Measurements from ENCODE around the gene CDRT15L2.
"Not testable (repeated sequence)": the region's sequence is repeated elsewhere in the genome, so short reads cannot be mapped to it uniquely, and the experiment has no call there.

CDRT15L2 gene

DNA sequence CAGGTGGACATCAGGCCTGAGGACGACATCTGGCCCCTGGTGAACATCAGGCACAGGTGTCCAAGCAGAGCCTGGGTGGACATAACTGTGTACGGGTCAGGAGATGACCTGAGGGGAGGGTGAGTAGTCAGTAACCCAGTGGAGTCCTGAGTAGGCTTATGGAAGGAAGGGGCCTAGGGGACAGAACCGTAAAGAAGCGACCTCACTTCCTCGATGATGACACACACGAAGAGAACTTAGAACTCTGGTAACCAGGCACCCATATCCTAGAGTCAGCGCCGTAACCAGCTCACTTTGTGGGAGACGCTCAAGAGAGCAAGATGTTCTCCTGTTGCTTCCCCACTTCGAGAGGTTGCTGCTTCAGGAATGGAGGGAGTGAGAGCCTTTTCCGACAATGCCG lies at the start of gene CDRT15L2:
Gene CDRT15L2 (plus strand): TSS at position 301 of the 400 bp plus-strand sequence. CDS start 20 bp downstream, at position 321.
- DNase-seq (ENCODE audit: low read depth) = not testable (repeated sequence)

DNA sequence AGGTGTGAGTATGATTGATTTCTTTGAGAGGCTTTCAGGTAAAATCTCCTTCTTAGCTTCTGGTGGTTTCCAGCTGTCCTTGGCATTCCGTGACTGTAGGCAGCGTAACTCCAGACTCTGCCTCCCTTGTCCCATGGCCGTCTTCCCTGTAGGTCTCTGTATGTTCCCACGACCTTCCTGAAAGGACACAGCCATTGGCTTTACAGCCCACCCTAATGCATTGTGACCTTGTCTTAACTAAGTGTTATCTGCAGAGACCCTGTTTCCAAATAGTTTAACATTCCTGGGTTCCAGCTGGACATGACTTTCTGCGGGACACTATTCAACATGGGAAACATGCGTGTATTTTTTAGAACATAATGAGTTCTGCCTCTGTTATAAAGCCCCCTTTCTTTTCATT lies 49.4 kb upstream of the CDRT15L2 start:
- not testable (repeated sequence) for DNase-seq (ENCODE audit: low read depth)

DNA sequence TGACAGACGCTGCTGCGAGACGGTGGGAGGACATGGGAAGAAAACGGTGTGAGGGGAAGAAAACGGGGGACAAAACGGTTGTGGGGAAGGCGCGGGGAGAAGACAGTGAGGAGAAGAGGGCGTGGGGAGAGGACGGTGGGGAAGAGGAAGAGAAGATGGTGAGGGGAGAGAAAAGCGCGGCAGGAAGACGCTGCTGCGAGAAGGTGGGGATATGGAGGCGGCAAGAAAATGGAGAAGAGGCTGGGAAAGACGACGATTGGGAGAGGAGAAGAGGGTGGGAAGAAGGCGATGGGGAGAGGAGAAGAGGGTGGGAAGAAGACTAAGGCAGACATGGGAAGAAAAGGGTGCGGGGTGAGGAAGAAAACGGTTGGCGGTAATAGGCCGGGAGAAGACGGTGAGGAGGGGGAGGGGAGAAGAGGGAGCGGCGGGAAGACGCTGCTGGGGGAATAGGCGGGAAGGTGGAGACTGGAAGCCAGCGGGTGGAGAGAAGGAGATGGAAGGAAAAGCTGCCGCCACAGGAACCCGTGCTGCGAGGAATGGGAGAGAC lies 46.9 kb upstream of the CDRT15L2 start:
- DNase-seq (ENCODE audit: low read depth) = not testable (repeated sequence)

DNA sequence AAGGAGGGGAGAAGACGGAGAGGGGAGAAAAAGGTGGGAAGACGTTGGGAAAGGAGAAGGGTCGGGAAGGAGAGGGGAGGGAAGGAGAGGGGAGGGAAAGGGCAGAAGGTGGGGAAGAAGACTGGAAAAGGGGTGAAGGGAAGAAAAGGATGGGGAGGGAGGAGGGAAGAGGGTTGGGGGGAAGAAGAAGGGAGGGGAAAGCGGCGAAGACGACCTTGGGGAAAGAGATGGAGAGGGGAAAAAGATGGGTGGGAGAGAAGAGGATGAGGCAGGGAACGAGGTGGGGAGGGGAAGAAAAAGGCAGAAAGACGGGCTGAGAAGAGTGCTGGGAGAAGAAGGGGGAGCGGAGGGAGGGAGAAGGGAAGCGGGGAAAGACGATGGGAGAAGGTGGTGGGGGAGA lies 46.3 kb upstream of the CDRT15L2 start:
- DNase-seq (ENCODE audit: low read depth) = not testable (repeated sequence)

DNA sequence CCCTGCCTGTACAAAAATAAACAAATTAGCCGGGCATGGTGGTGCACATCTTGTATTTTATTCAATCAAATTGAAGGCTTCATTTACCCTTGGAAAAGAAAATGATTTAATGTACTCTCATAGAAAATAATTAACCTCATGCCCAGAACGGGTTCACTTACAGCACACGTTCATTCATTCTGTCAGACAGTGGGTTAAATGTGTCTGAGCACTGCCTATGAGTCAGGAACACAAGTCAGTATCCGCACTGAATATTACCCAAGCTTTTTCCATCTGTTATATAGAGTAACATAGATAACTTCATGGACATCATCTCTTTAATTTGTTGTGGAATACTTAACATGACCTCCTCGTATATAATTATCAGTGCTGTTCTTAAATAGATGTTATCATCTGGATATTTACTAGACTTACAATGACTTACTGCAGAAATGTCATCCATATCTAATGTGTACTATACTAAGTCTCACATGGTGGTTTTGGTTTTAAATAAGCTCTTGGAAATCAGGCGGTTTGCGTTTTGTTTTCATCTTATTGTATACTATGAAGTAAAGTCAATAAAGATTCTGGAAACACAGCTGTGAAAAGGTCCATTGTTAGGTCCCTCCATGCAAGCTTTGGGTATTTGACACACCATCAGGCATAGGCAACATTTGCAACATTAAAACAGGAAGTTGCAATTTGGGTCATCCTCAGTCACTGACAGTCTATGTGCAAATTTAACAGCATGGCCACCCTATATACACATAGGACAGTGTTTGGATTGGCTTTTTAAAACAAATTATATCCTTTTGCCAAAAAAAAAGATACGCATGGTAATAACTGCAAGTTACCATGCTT lies 44.6 kb upstream of the CDRT15L2 start:
- DNase-seq (ENCODE audit: low read depth) = not testable (repeated sequence)

DNA sequence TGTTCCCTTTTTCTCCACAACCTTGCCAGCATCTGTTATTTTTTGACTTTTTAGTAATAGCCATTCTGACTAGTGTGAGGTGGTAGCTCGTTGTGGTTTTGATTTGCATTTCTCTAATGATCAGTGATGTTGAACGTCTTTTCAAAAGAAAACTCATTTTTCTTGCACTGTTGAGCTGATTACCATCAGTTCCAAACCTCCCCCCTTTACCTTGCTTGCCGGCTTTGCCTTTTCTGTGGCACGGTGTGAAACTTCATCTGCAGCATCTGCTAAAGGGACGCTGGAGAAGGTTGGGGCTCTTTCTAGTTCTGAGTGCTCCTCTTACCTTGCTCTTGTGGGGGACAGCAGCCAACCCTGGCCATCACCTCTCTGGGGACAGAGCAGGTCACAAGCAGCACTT lies 39.1 kb upstream of the CDRT15L2 start:
- not testable (repeated sequence) for DNase-seq (ENCODE audit: low read depth)

DNA sequence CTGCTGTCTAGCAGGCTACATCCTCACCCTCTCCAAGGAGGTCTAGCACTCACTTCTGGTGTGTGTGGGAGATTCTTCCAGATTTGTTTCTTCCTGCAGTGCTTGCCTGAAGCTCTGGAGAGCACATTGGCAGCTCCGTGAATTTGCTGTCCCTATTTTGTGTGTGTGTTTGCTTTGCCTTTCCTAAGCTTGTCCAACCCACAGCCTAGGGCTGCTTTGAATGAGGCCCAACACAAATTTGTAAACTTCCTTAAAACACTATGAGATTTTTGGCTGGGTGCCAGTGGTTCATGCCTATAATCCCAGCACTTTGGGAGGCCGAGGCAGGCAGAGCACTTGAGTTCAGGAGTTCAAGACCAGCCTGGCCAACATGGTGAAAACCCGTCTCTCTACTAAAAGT lies 38.7 kb upstream of the CDRT15L2 start:
- not testable (repeated sequence) for DNase-seq (ENCODE audit: low read depth)

DNA sequence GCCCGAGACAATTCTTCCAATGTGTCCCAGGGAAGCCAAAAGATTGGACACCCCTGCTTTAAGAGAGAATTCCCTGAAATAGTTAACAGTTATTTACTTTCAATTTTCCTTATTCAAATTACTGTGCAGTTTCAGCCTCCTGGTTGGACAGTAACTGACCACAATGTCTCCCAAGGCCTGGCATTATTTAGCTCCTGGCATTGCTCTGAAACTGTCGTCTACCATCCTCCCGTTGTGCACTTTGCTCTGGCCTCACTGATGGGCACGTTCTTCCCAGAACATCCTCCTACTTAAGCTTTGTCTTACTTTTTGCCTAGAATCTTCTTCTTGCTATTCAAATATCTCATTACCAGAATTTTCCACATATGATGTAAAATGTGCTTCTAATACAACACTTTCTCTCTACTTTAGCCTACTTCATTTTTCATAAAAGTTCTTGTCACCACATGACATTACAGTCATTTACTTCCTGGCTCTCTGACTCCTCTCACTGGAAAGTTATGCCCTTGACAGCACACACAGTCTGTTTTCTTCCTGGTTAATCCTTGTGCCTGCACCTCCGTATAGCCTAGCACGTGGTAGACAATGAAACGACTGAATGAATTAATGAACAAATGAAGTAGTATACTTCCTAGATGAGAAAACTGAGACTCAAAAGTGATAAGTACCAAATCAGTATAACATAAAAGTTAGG lies 37.5 kb upstream of the CDRT15L2 start:
- DNase-seq (ENCODE audit: low read depth) = not testable (repeated sequence)

DNA sequence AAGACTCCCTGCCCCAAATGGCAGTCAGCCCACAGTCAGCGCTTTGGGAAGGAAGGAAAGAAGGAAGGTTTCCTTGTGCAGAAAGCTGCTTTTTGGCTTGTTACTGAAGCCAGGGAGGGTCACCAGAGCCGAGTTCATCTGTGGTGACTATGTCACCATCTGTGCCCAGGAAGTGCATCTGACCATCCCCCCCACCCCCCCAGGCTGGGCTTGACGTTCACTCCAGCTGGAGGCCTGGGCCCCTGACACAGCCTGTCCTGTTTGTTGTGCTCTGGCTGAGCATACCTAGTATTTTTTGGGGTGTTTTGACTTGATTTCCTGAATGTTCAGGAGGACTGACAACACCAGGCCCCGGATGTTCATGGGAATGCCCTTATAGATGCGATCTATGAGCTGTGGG lies 31.6 kb upstream of the CDRT15L2 start:
- not testable (repeated sequence) for DNase-seq (ENCODE audit: low read depth)

DNA sequence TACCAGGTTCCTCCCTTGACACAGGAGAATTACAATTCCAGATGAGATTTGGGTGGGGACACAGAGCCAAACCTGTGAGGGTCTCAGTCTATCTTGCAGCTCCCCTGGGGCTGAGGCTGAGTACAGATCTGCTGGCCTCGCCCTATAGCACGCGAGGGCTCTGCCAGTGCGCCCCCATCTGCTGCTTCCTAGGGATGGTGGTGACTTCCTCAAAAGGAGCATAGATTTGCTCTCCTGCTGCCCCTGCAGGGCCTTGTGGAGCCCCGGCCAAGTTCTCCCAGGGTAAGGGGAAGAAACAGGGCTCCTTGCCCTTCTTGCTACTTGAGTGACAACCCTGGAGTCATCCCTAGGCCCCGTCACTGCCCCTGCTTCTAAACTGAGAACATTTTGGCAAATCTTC lies 26.6 kb upstream of the CDRT15L2 start:
- not testable (repeated sequence) for DNase-seq (ENCODE audit: low read depth)

DNA sequence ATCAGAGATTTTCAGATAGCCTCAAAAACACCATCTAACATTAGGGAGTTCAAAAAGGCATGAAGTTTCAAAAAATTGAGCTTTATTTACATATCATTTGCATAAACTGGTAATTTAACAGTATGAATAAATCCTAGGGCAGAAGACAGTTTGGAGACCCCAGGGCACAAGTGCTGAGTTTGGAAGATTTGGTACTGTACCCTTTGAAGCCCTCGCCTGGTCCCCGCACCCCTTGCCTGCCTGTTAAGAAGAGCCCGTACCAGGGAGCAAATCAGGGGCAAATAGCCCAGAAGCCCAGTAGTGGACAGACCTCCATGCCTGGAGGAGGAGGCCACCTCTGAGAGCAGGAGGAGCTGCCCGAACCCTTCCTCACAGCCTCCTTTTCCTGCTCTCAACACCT lies 24.8 kb upstream of the CDRT15L2 start:
- not testable (repeated sequence) for DNase-seq (ENCODE audit: low read depth)

DNA sequence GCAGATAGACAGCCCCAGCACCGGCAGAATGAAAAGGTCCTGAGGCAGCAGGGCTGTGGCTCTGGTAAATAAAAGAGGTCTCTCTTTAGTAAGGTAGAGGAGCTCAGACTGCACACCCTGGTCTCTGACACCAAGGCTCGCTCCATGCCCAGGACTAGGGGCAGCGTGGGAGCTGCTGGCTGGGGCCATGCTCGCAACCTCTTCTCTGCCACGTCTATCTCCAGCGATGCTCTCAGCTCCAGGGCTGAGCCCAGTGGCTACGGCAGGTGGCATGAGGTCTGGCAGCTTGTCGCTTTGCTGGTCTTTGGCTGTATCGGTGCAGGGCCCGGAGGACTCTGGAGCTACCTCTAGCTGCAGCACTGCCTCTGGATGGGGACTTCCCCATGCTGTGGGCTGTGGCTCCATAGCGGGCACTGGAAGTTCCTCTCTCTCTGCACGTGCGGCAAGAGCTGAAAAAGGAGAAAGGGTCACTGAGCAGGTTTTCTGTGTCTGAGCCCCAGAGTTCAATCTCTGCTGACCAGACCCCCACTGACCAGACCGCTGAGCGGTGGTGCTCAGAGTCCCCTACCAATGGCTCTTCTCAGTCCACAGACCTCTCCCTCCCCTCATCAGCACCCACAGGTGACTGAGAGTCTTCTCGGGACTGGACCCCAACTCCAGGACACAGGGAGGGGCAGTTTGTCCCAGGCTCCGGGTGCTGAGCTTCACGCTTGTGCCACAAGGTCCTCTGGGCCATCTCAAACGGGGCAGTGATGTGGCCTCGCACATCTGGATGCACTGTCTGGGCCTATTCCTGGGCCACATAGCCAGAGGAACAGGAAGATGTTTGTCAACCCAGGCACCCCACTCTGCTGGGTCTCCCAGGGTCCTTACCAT lies 24.2 kb upstream of the CDRT15L2 start:
- not testable (repeated sequence) for DNase-seq (ENCODE audit: low read depth)

DNA sequence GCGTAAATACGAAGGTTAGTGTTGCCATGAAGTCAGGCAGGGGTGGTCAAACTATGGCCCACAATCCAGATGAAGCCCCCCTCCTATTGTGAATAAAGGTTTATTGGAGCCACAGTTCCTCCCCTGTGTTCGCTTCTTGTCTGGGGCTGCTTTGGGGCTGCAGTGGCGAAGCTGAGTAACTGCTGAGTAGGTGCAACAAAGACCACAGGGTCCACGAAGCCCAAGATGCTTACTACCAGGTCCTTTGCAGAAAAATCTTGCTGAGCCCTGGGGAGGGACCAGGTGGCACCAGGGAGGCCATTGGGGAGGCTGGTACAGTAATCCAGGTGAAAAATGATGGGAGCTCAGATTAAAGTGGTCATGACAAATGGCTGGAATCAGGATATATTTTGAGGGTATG lies 21.4 kb upstream of the CDRT15L2 start:
- not testable (repeated sequence) for DNase-seq (ENCODE audit: low read depth)

DNA sequence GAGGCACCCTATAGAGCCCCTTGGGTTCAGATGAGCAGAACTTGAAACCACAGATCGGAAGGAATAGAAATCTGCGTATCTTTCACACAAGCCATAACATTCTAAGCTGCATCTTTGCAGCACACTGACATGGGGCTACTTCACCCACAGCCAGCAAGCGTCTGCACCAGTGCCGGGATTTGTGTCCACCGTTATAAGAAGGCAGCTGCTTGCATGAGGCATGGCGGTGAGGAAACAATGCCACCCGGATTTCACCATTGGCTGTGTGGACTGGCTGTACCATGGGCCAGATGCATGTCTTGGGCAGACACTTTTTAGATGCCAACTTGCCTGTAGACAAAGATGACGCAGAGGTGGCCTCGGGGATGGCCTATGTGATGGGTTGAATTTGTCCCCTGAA lies 20.5 kb upstream of the CDRT15L2 start:
- not testable (repeated sequence) for DNase-seq (ENCODE audit: low read depth)

DNA sequence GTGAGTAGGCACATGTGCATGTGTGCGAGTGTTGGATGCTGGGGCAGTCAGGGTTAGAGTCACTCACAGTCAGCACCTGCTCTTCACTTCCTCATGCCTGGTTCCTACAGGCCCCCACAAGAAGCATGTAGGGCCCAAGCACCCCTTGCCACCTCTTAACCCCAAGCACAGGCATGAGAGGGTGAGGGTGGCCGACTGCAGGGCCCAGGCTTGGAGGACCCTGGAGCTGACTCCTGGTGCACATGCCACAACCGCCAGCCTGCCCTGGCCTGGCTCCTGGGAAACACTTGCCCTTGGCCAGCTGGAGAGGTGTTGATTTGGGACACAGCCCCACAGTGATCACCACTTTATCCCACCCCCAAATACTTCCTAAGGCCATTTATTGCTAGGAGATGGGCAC lies 16.9 kb upstream of the CDRT15L2 start:
- no peak for DNase-seq (ENCODE audit: low read depth)

DNA sequence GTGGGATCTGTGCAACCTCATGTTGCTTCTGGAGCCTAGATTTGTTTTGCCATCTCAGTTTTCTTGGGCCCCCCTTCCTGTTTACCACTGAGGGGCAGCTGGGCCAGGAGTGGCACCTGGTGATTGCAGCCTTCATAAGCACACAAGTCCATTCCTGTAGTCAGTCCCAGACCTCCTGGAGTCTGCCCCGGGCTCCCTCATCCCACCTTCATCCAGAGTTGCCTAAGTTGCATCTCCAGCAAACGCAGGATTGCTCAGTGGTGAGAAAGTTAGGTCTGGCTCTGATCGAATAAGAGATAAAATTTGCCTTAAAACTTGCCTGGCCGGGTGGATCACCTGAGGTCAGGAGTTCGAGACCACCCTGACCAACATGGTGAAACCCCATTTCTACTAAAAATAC lies 14.3 kb upstream of the CDRT15L2 start:
- DNase-seq (ENCODE audit: low read depth) = not testable (repeated sequence)

DNA sequence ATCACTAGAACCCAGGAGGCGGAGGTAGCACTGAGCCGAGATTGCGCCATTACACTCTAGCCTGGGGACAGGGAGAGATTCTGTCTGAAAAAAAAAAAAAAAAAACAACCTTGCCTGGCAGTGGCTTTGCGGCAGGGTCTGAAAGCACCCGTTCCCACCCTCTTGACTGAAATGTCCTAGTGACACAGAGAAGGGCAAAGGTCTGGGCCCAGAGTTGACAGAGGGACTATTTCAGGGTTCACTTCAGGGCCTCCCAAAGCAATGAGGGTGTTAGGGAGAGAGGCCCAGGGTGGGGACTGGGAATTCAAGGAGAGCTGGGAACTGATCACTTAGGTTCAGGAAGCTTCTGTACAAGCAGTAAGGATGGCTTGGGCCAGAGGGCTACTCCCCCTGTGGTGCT lies 13.8 kb upstream of the CDRT15L2 start:
- DNase-seq (ENCODE audit: low read depth) = no peak

DNA sequence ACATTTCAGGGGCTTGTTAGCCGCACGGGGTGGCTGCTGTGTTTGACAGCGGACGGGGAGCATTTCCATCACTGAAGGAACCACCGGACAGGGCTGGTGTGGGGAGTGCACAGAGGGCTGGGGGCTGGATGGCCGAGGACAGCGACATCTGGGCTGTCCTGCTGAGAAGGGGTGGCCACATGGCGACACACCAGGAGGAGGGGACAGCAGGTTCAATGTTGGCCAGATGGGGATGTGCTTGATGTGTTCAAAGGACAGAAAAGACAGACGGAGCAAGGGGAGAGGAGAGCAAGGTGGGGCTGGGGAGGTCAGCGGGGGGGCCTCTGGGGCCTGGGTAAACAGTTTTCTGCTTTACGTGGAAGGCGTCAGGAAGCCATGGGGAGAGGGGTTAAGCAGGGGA lies 12.8 kb upstream of the CDRT15L2 start:
- not testable (repeated sequence) for DNase-seq (ENCODE audit: low read depth)

DNA sequence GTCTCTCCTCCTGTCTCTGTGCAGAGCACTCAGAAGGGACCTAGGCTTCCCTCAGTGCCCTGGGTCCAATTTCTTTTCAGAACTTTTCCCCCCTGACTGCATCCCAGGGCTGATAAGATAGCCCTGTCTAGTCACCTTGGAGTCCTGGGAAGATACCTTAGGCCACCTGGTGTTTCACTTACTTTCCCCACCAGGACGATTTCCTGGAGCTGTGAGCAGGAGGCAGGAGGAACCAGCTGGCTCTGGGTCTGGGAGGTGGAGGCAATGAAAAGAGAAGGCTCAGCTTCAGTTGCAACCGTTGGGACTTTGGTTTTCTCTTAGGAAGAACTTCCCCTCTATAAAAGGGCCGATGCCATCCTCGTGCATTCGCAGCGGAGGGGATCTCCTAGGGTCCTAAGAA lies 12.1 kb upstream of the CDRT15L2 start:
- not testable (repeated sequence) for DNase-seq (ENCODE audit: low read depth)

DNA sequence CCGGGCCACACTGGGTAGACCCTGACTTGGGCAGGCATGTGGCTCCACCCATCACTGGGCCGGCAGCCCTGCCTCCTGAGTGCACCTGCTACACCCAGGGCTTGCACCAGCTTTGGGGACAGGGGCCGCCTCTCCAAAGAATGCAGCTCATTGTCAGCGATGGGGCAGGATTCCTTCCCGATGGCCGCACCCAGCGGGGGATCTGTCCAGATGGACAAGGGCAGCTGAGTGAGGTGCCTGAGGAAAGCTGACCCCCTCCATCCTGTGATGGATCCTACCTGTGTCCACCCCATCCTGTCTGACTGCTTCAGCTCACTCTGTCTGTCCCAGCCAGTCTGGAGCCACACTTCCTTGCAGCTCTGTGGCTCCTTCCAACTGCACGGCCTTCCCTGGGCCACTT lies 10.9 kb upstream of the CDRT15L2 start:
- not testable (repeated sequence) for DNase-seq (ENCODE audit: low read depth)

DNA sequence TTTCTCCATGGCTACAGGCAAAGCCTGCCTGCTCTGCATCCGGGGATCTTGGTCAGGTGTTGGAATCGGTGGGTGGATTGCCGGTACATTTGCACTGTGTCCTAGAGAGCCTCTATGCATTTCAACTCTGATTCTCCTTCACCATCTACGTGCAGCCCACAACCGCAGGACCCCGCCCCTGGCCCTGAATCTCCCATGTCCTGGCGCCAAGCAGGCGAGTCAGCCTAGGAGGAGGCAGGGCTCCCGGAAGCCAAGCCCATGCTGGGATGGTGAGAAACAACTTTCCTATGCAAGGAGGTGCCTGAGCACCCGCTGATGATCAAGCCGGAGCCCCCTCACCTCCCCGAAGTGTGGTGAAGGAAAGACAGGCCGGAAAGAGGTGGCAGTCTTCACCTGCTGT lies 7.9 kb upstream of the CDRT15L2 start:
- not testable (repeated sequence) for DNase-seq (ENCODE audit: low read depth)

DNA sequence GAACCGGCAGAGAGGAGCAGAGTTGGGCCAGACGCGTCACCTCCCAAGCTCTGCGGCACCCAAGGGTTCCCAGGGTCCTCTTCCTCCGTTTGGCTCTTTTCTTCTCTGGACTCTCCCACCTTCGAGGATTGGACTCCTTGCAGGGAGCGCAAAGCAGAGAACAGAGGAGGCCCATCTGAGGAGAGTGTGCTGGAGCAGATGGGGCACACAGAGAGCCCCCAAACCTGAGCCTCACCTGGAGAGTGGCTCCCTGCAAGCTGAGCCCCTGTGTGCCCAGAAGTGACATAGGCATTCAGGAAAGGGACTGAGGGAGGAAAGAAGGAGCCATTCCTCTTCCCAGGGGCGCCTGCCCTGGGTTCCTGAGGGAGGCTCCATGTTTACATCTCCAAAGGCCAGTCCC lies 6.3 kb upstream of the CDRT15L2 start:
- DNase-seq (ENCODE audit: low read depth) = not testable (repeated sequence)

Data from activated T-cell treated with anti-CD3 and anti-CD28 coated beads for 1 hour (primary cell).